Purkinje cell (primary cell): ENCODE results near the gene SLC37A1. TPM values are rescaled to one million over a fixed set of nuclear protein-coding genes. Genes with fewer than 3 reads are reported as not detected.

Experiments
- polyA plus RNA-seq: library from polyadenylated mRNA; unstranded; fragments of >200 nt; fragmentation: Nextera tagmentation; gene quantifications from 2 replicates; pipeline ENCODE4 v1.2.1, GENCODE V29; 2014

SLC37A1 gene
- polyA plus RNA-seq, result 8.6 and 18.5 TPM in 2 replicates

DNA sequence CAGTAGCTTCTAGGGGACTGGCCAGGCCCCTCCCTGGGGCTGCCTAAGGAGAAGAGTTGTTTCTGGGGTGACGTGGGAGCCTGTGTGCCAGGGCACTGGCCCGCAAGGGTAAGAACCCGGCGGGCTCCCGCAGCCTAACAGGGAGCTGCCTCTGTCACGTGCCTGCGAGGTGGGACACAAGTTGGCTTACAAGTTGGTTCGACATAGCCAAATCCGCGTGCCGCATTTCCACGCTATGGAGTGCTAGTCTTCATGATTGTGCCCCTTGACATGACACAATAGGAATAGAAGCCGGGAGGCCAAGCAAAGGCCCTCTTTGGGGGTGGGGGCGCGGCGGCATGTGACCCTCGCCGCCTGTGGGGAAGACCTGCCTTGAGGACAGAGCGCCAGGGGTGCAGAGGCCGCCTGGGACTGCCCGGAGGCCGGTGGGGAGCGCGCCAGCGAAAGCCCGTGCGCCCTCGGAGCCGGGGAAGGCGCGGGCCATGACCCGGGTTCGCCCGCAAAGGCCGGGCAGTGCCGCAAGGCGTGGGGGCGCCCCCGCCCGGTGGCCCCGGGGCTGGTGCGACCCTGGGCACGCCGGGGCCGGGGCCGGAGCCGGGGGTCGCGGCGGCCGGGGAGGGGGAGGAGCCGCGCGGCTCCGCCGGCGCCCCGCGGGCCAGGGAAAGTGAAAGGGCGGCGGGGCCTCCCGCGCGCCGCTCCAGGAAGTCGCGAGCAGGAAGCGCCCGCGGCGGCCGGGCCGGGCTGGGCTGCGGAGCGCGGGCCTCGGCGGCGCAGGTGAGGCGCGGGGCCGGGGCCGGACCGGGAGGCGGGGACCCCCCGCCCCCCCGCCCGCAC, at the start of gene SLC37A1:
TSS of gene SLC37A1 (plus strand) at position 702 of the 834 bp plus-strand sequence. CDS start 4,603 bp downstream, outside the sequence.

DNA sequence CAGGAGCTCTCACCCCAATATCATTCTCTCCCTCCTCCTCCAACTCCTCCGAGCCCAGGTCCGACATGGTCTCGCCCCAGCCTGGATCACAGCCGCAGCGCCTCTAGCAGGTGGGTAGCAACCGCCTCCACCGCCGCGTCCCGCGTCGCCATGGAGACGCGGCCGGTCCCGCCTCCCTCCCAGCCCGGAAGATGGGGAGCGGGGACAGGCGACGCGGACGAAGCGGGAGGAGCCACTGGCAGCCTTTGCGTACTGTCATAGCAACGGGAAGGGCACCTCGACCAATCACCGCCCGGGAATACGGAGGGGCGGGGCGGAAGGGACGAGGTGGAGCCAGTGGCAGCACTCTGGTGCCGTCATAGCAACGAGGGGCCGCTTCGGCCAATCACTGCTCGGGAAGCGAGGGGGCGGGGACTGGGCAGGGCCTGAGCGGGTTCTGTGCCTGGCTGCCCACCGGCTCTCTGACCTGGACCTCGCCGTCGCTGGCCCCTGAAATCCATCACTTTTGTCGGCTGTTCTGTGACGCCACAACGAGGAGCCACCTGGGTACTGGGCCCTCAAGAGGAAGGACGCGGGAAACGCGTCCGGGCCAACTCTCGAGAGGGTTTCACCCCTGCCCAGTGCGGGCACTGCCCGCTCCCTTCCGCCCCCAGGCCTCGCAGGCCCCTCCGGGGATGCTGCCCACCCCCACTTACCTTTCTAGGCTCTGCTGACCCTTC, 17.4 kb upstream of the SLC37A1 start, which contains the start of gene RSPH1:
TSS of gene RSPH1 (minus strand) at position 105 of the 719 bp plus-strand sequence. CDS start at position 67, 38 bp downstream.

Other genes with a start within 250 kb of the SLC37A1 start
- gene TFF3, start 198.4 kb upstream of the SLC37A1 start, polyA plus RNA-seq, result not detected in 2 replicates
- not detected in 2 replicates for gene TFF2, start 162.9 kb upstream of the SLC37A1 start, polyA plus RNA-seq
- gene TFF1, start 147.3 kb upstream of the SLC37A1 start, polyA plus RNA-seq, result not detected in 2 replicates
- gene TMPRSS3, start 117.8 kb upstream of the SLC37A1 start, polyA plus RNA-seq, result 3.0 and 5.2 TPM in 2 replicates
- gene UBASH3A, start 110.0 kb upstream of the SLC37A1 start, polyA plus RNA-seq, result 0.50 TPM in 1 of 2 replicates, not detected in the other
- 1.9 and 3.2 TPM in 2 replicates for gene RSPH1, start 17.6 kb upstream of the SLC37A1 start, polyA plus RNA-seq
- 73.8 and 97.9 TPM in 2 replicates for gene PDE9A, start 139.8 kb downstream of the SLC37A1 start, polyA plus RNA-seq